HG02759 (cell line): ENCODE data around the gene IL2RG.

Experiments
- ATAC-seq: cut with Tn5 transposase; IDR thresholded peaks from one replicate; pipeline ENCODE4 v1.9.1; 2021; ENCODE audit warnings: mild to moderate bottlenecking, moderate library complexity; ENCODE audit not compliant: unreplicated experiment

Gene IL2RG

GRCh38 chrX:71109051-71109450, 2.3 kb downstream of the IL2RG start:
- no peak for ATAC-seq

- no peak for ATAC-seq
These were observed 3.5 kb downstream of the IL2RG start for GRCh38 chrX:71107762-71108360.

- ATAC-seq = no peak
These were observed 4.1 kb downstream of the IL2RG start for GRCh38 chrX:71107245-71107644.

GRCh38 chrX:71106427-71106826, 5.0 kb downstream of the IL2RG start, which contains the start of gene CXorf65:
TSS of gene CXorf65 (minus strand) at chrX:71106740. CDS start at chrX:71106556, 184 bp downstream.
- no peak for ATAC-seq

GRCh38 chrX:71105628-71106027, 5.7 kb downstream of the IL2RG start:
- ATAC-seq = no peak

GRCh38 chrX:71103110-71103983, 8.0 kb downstream of the IL2RG start:
- peak; percentile 65 for ATAC-seq

GRCh38 chrX:71102292-71102691, 9.1 kb downstream of the IL2RG start:
- ATAC-seq = no peak

GRCh38 chrX:71100581-71101505, 10.5 kb downstream of the IL2RG start:
- ATAC-seq = no peak

- no peak for ATAC-seq
These were observed 11.6 kb downstream of the IL2RG start for GRCh38 chrX:71099736-71100135.

GRCh38 chrX:71098951-71099506, 12.3 kb downstream of the IL2RG start:
- ATAC-seq = no peak

GRCh38 chrX:71098302-71098701, 13.1 kb downstream of the IL2RG start:
- ATAC-seq = no peak

GRCh38 chrX:71096760-71097032, 14.7 kb downstream of the IL2RG start:
- ATAC-seq = no peak

- peak; percentile 26 for ATAC-seq
These were observed 15.2 kb downstream of the IL2RG start for GRCh38 chrX:71095981-71096759.

- ATAC-seq = peak; percentile 91
These were observed 15.8 kb downstream of the IL2RG start, which contains the start of gene FOXO4 for GRCh38 chrX:71095555-71095980. TSS of gene FOXO4 (plus strand) at chrX:71095851. CDS start at chrX:71096529, 678 bp downstream.

- ATAC-seq = no peak
These were observed 16.3 kb downstream of the IL2RG start for GRCh38 chrX:71095033-71095432.

GRCh38 chrX:71091263-71091662, 20.1 kb downstream of the IL2RG start:
- ATAC-seq = no peak

GRCh38 chrX:71085900-71086299, 25.5 kb downstream of the IL2RG start:
- no peak for ATAC-seq

- ATAC-seq = no peak
These were observed 28.6 kb downstream of the IL2RG start for GRCh38 chrX:71082822-71083221.

GRCh38 chrX:71082124-71082647, 29.2 kb downstream of the IL2RG start:
- no peak for ATAC-seq
